IMR-90 (cell line): Measurements from ENCODE around the gene CHMP1A. TPM values are rescaled to one million over a fixed set of nuclear protein-coding genes. Genes with fewer than 3 reads are reported as not detected.

Experiments used
- ATAC-seq: fragments of 200-7000 bp; cut with Tn5 transposase; 2 replicates; pipeline ENCODE4 v1.9.1; 2020; ENCODE audit warnings: low read depth, mild to moderate bottlenecking, moderate library complexity
- BruUV-seq: library from RNA; stranded (reverse); fragments of 400-500 nt; replicated peaks from 2 replicates; lab custom pipeline; 2021; lab: Mats Ljungman, UMichigan
- CTCF ChIA-PET: fragments of 300-600 bp; formaldehyde crosslinking; extraction: SDS; loops from one replicate; lab custom pipeline; 2021; ENCODE audit warnings: antibody characterized with exemption; lab: Yijun Ruan, JAX
- POLR2A ChIA-PET: fragments of 300-600 bp; sonication (Branson Sonifier 250); formaldehyde crosslinking; loops from one replicate; lab custom pipeline; 2022; ENCODE audit warnings: antibody characterized with exemption; ENCODE audit not compliant: unreplicated experiment; lab: Charles Lee
- DNase-seq: peaks from one replicate; pipeline ENCODE4 v3.0.0; 2013
- H2AFZ ChIP-seq: replicated peaks from 2 replicates; pipeline ENCODE3; 2013; ENCODE audit warnings: low read length, mild to moderate bottlenecking; ENCODE audit not compliant: poor library complexity
- H2AK5ac ChIP-seq: 2 replicates; pipeline ENCODE4 v1.6.1; 2013; ENCODE audit warnings: low read depth, low read length, inconsistent platforms
- H2AK9ac ChIP-seq: replicated peaks from 2 replicates; pipeline ENCODE3; 2013; ENCODE audit warnings: mild to moderate bottlenecking, low read depth, low read length, moderate library complexity; ENCODE audit not compliant: poor library complexity
- H2BK120ac ChIP-seq: 2 replicates; pipeline ENCODE4 v1.6.1; 2013; ENCODE audit warnings: low read depth, low read length, inconsistent platforms
- H2BK15ac ChIP-seq: 3 replicates; pipeline ENCODE4 v1.6.1; 2013; ENCODE audit warnings: low read depth, low read length, inconsistent platforms
- H2BK20ac ChIP-seq: 2 replicates; pipeline ENCODE4 v1.6.1; 2013; ENCODE audit warnings: low read depth, mild to moderate bottlenecking, inconsistent platforms, low read length, moderate library complexity
- H2BK5ac ChIP-seq: 2 replicates; pipeline ENCODE4 v1.6.1; 2013; ENCODE audit warnings: mild to moderate bottlenecking, low read depth, low read length, inconsistent platforms; ENCODE audit not compliant: poor library complexity, severe bottlenecking
- H3K14ac ChIP-seq: replicated peaks from 2 replicates; pipeline ENCODE4 v1.6.1; 2013; ENCODE audit warnings: low read depth, low read length, inconsistent platforms
- H3K18ac ChIP-seq: 2 replicates; pipeline ENCODE4 v1.6.1; 2013; ENCODE audit warnings: low read depth, low read length, control low read depth
- H3K23ac ChIP-seq: 2 replicates; pipeline ENCODE4 v1.6.1; 2013; ENCODE audit warnings: low read depth, low read length, inconsistent platforms
- H3K27ac ChIP-seq: 2 replicates; pipeline ENCODE4 v1.5.1; 2013; ENCODE audit warnings: mild to moderate bottlenecking, control low read depth, low read length; ENCODE audit not compliant: insufficient read depth
- H3K27me3 ChIP-seq: 2 replicates; pipeline ENCODE4 v1.6.1; 2013; ENCODE audit warnings: low read length; ENCODE audit not compliant: control insufficient read depth, insufficient read depth
- H3K36me3 ChIP-seq: 2 replicates; pipeline ENCODE4 v1.6.1; 2013; ENCODE audit warnings: low read length, mixed read lengths; ENCODE audit not compliant: control insufficient read depth, insufficient read depth
- H3K4ac ChIP-seq: 2 replicates; pipeline ENCODE4 v1.6.1; 2013; ENCODE audit warnings: low read depth, low read length, inconsistent platforms
- H3K4me1 ChIP-seq: 2 replicates; pipeline ENCODE4 v1.6.1; 2013; ENCODE audit warnings: low read length, mixed read lengths; ENCODE audit not compliant: control insufficient read depth, insufficient read depth
- H3K4me2 ChIP-seq: 2 replicates; pipeline ENCODE4 v1.6.1; 2013; ENCODE audit warnings: low read depth, mild to moderate bottlenecking, control low read depth, low read length, moderate library complexity
- H3K4me3 ChIP-seq: 2 replicates; pipeline ENCODE4 v1.5.1; 2013; ENCODE audit warnings: low read depth, mild to moderate bottlenecking, control low read depth, low read length, moderate library complexity; ENCODE audit not compliant: insufficient read depth
- H3K56ac ChIP-seq: 2 replicates; pipeline ENCODE4 v1.6.1; 2013; ENCODE audit warnings: low read length, inconsistent platforms; ENCODE audit not compliant: insufficient read depth; ENCODE audit errors: extremely low read depth
- H3K79me1 ChIP-seq, 2 experiments: 2 replicates each; pipeline ENCODE4 v1.6.1; 2013; ENCODE audit warnings: low read length in 2 of 2, inconsistent platforms in 1 of 2, low read depth in 1 of 2
- H3K9ac ChIP-seq: 2 replicates; pipeline ENCODE4 v1.6.1; 2013; ENCODE audit warnings: low read depth, low read length, control low read depth
- H3K9me1 ChIP-seq: 2 replicates; pipeline ENCODE4 v1.6.1; 2013; ENCODE audit warnings: low read length, inconsistent platforms; ENCODE audit not compliant: insufficient read depth
- H3K9me3 ChIP-seq: 2 replicates; pipeline ENCODE4 v1.6.1; 2013; ENCODE audit warnings: low read length; ENCODE audit not compliant: control insufficient read depth, insufficient read depth
- H4K20me1 ChIP-seq: 2 replicates; pipeline ENCODE4 v1.6.1; 2013; ENCODE audit warnings: low read length, inconsistent platforms; ENCODE audit not compliant: insufficient read depth
- H4K5ac ChIP-seq: 2 replicates; pipeline ENCODE4 v1.6.1; 2013; ENCODE audit warnings: mild to moderate bottlenecking, low read depth, low read length, control low read depth
- H4K8ac ChIP-seq, 2 experiments: 2 replicates each; pipeline ENCODE4 v1.6.1; 2013; ENCODE audit warnings: low read depth in 2 of 2, low read length in 2 of 2, control low read depth in 1 of 2, inconsistent platforms in 1 of 2
- H4K91ac ChIP-seq: 2 replicates; pipeline ENCODE4 v1.6.1; 2013; ENCODE audit warnings: low read depth, low read length, inconsistent platforms; ENCODE audit not compliant: insufficient read depth
- BHLHE40 ChIP-seq: fragments of 150-350 bp; IDR thresholded peaks from 2 replicates; pipeline ENCODE4 v1.6.1; 2016; ENCODE audit warnings: mild to moderate bottlenecking, low read depth, low read length
- CEBPB ChIP-seq: IDR thresholded peaks from 2 replicates; pipeline ENCODE4 v1.6.1; 2012; ENCODE audit warnings: low read depth, low read length, improper control_type of control experiment
- CHD1 ChIP-seq: IDR thresholded peaks from 2 replicates; pipeline ENCODE4 v1.6.1; 2012; ENCODE audit warnings: low read depth, low read length, improper control_type of control experiment
- FOS ChIP-seq: fragments of 150-350 bp; IDR thresholded peaks from 2 replicates; pipeline ENCODE4 v1.6.1; 2016; ENCODE audit warnings: low read depth, low read length
- MAFK ChIP-seq: IDR thresholded peaks from 2 replicates; pipeline ENCODE4 v1.6.1; 2012; ENCODE audit warnings: low read depth, low read length, improper control_type of control experiment
- MAZ ChIP-seq: IDR thresholded peaks from 2 replicates; pipeline ENCODE4 v1.6.1; 2012; ENCODE audit warnings: low read depth, mild to moderate bottlenecking, low read length, improper control_type of control experiment, moderate library complexity, borderline replicate concordance
- MXI1 ChIP-seq: IDR thresholded peaks from 2 replicates; pipeline ENCODE4 v1.6.1; 2012; ENCODE audit warnings: low read depth, mild to moderate bottlenecking, low read length, moderate library complexity, borderline replicate concordance
- NFE2L2 ChIP-seq: fragments of 150-350 bp; IDR thresholded peaks from 2 replicates; pipeline ENCODE4 v1.6.1; 2016; ENCODE audit warnings: low read depth, mild to moderate bottlenecking, low read length
- POLR2A ChIP-seq: IDR thresholded peaks from 2 replicates; pipeline ENCODE4 v1.6.1; 2012; ENCODE audit warnings: mild to moderate bottlenecking, low read depth, low read length
- RAD21 ChIP-seq: IDR thresholded peaks from 2 replicates; pipeline ENCODE4 v1.6.1; 2012; ENCODE audit warnings: low read length, improper control_type of control experiment
- RCOR1 ChIP-seq: IDR thresholded peaks from 2 replicates; pipeline ENCODE4 v1.6.1; 2012; ENCODE audit warnings: mild to moderate bottlenecking, low read length, improper control_type of control experiment; ENCODE audit not compliant: insufficient replicate concordance
- RFX5 ChIP-seq: IDR thresholded peaks from 2 replicates; pipeline ENCODE4 v1.8.0; 2012; ENCODE audit warnings: low read depth, mild to moderate bottlenecking, low read length, moderate library complexity
- SMC3 ChIP-seq: fragments of 150-350 bp; IDR thresholded peaks from 2 replicates; pipeline ENCODE4 v1.6.1; 2016; ENCODE audit warnings: low read depth, mild to moderate bottlenecking, antibody characterized with exemption, low read length, moderate library complexity
- WGBS, 2 experiments: methylation state at CpG; one replicate each; pipeline versions ENCODE4 v1.1.5 to v1.1.7; 2013; ENCODE audit warnings: missing lambda C conversion rate in 2 of 2; ENCODE audit not compliant: insufficient read length in 1 of 2; ENCODE audit errors: extremely low coverage in 2 of 2; 5-methylcytosine and 5-hydroxymethylcytosine counted together
- dilution Hi-C: fragments of 300-500 bp; cut with HindIII; formaldehyde crosslinking; loops from one replicate; pipeline ENCODE4 v1.14.3; 2018; ENCODE audit warnings: low sequenced_read_pairs; ENCODE audit not compliant: unreplicated experiment
- in situ Hi-C: fragments of 300-500 bp; cut with MboI; formaldehyde crosslinking; loops from 3 replicates; pipeline ENCODE4 v1.14.3; 2019; ENCODE audit warnings: low sequenced_read_pairs, inconsistent platforms, mixed read lengths
- intact Hi-C: fragments of 100-400 bp; cut with micrococcal nuclease; formaldehyde crosslinking; loops from 2 replicates; pipeline ENCODE4 v1.10.0; 2022
- polyA plus RNA-seq, 3 experiments: library from polyadenylated mRNA; depleted of rRNA; stranded (reverse); fragments of >200 nt; gene quantifications; 2 replicates each; pipeline ENCODE4 v1.2.3, GENCODE V29; 2012; ENCODE audit warnings: low replicate concordance in 1 of 3
- total RNA-seq: library from RNA; depleted of rRNA; stranded (reverse); fragments of >200 nt; gene quantifications from 2 replicates; pipeline ENCODE4 v1.2.3, GENCODE V29; 2012
- TF ChIP-seq, protein P1 (sequence below): fragments of 150-350 bp; IDR thresholded peaks from 2 replicates; pipeline ENCODE4 v1.6.1; 2017; ENCODE audit warnings: mild to moderate bottlenecking, antibody characterized with exemption, low read length, low read depth
- TF ChIP-seq, protein P2 (sequence below): fragments of 150-350 bp; IDR thresholded peaks from 2 replicates; pipeline ENCODE4 v1.6.1; 2016; ENCODE audit warnings: low read depth, mild to moderate bottlenecking, low read length, moderate library complexity, borderline replicate concordance
- TF ChIP-seq, protein P3 (sequence below): conservative IDR thresholded peaks from 2 replicates; pipeline ENCODE4 v1.5.1; 2012; ENCODE audit warnings: mild to moderate bottlenecking, low read depth, low read length, improper control_type of control experiment

CHMP1A gene
- total and polyA plus RNA-seq, 2 of the 4 experiments (the other 2 are of a cell fraction), result 97.3 to 99.8 TPM

DNA sequence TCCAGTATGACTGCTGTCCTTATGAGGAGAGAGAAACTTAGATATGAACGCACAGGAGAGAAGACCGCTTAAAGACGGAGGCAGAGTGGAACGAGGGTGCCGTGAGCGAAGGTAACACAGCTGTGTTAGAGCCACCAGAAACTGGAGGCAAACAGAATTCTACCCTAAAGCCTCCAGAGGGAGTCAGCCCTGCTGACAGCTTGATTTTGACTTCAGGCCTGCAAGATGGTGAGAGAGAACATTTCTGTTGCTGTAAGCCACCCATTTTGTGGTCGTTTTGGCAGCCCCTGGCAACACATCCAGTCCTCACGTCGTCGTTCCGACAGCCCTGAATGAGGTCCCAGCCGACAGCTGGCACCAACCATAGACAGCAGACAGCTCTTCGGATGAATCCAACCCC lies 46.8 kb upstream of the CHMP1A start:
- Histone ChIP-seq H3K14ac (no peak overlapping the region), H2BK120ac (no peak overlapping the region), H3K4ac (no peak overlapping the region), H2AK9ac (peak overlapping the region; percentile 24), H2BK20ac (no peak overlapping the region), H4K20me1 (peaks cover 15% of the 10 kb centered on the region), H4K8ac (no peak overlapping the region), H3K18ac (no peak overlapping the region), H3K9me1 (no peaks in the 10 kb centered on the region), H3K9me3 (no peaks in the 10 kb centered on the region), H4K5ac (no peak overlapping the region), H3K4me1 (peaks cover 11% of the 10 kb centered on the region), H2BK15ac (no peak overlapping the region), H4K91ac (no peak overlapping the region), H3K36me3 (peaks cover 8% of the 10 kb centered on the region; the same call in 1 of the 2 replicates), H3K23ac (no peak overlapping the region), H3K56ac (no peak overlapping the region), H3K27me3 (no peaks in the 10 kb centered on the region), H2AK5ac (no peak overlapping the region), H2AFZ (peak overlapping the region; percentile 43), H3K27ac (no peak overlapping the region), H2BK5ac (no peak overlapping the region), H3K79me1 (peaks cover 5 to 13% of the 10 kb centered on the region in 2 experiments; a peak in 2 of 4 replicates), H3K4me3 (no peak overlapping the region), H3K9ac (no peak overlapping the region), H3K4me2 (no peak overlapping the region)
- ATAC-seq (no peak), DNase-seq (no peak)
- POLR2A ChIA-PET, result no interaction called here
- no peak for TF ChIP-seq RCOR1
- no peak for TF ChIP-seq CHD1
- TF ChIP-seq, protein P1, sequence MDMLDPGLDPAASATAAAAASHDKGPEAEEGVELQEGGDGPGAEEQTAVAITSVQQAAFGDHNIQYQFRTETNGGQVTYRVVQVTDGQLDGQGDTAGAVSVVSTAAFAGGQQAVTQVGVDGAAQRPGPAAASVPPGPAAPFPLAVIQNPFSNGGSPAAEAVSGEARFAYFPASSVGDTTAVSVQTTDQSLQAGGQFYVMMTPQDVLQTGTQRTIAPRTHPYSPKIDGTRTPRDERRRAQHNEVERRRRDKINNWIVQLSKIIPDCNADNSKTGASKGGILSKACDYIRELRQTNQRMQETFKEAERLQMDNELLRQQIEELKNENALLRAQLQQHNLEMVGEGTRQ, result no peak
- TF ChIP-seq MAFK, result no peak
- TF ChIP-seq NFE2L2, result no peak
- TF ChIP-seq CEBPB, result no peak
- TF ChIP-seq POLR2A, result no peak
- no peak for TF ChIP-seq BHLHE40
- TF ChIP-seq MAZ, result no peak
- TF ChIP-seq, protein P2, sequence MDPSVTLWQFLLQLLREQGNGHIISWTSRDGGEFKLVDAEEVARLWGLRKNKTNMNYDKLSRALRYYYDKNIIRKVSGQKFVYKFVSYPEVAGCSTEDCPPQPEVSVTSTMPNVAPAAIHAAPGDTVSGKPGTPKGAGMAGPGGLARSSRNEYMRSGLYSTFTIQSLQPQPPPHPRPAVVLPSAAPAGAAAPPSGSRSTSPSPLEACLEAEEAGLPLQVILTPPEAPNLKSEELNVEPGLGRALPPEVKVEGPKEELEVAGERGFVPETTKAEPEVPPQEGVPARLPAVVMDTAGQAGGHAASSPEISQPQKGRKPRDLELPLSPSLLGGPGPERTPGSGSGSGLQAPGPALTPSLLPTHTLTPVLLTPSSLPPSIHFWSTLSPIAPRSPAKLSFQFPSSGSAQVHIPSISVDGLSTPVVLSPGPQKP, result no peak
- TF ChIP-seq, protein P3, sequence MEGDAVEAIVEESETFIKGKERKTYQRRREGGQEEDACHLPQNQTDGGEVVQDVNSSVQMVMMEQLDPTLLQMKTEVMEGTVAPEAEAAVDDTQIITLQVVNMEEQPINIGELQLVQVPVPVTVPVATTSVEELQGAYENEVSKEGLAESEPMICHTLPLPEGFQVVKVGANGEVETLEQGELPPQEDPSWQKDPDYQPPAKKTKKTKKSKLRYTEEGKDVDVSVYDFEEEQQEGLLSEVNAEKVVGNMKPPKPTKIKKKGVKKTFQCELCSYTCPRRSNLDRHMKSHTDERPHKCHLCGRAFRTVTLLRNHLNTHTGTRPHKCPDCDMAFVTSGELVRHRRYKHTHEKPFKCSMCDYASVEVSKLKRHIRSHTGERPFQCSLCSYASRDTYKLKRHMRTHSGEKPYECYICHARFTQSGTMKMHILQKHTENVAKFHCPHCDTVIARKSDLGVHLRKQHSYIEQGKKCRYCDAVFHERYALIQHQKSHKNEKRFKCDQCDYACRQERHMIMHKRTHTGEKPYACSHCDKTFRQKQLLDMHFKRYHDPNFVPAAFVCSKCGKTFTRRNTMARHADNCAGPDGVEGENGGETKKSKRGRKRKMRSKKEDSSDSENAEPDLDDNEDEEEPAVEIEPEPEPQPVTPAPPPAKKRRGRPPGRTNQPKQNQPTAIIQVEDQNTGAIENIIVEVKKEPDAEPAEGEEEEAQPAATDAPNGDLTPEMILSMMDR, result no peak
- no peak for TF ChIP-seq MXI1
- TF ChIP-seq RFX5, result no peak
- TF ChIP-seq FOS, result no peak
- no peak for TF ChIP-seq RAD21
- no peak for TF ChIP-seq SMC3
- CTCF ChIA-PET, result interaction anchor here (1.3 kb wide), 1 partner anchor 10 kb away, joined by 6 read pairs; no protein-coding TSS in a partner anchor
- in situ Hi-C loops (no loop called here), intact Hi-C loops (no loop called here), dilution Hi-C loops (no loop called here)
- WGBS, 2 experiments, result 42% methylated on average over 7 of the region's 13 CpGs; no CpG with 5 or more reads in 1 of the 2 experiments
- no TSS peak for BruUV-seq
